Body of pancreas (tissue), 4 donors: ENCODE measurements around the gene ATP13A2.

Source experiments
- CTCF ChIP-seq, 7 experiments: fragments of 450-650 bp in 4 of 7; fragments of 200-600 bp in 3 of 7; sonication (generic) in 3 of 7; IDR thresholded peaks; one replicate each; pipeline ENCODE4 v1.5.1; 2016 to 2019; ENCODE audit warnings: antibody characterized with exemption in 7 of 7
- POLR2A ChIP-seq, 3 donors: fragments of 450-650 bp; IDR thresholded peaks; one replicate each; pipeline ENCODE4 v1.6.1; 2016; ENCODE audit warnings: antibody characterized with exemption in 3 of 3, mild to moderate bottlenecking in 2 of 3

- no peak for TF ChIP-seq CTCF (IDR thresholded peaks at IDR 0.05)
- no peak for TF ChIP-seq POLR2A (IDR thresholded peaks at IDR 0.05)
Measured at GRCh38 chr1:16989676-16990391, 21.9 kb downstream of the ATP13A2 start.
